Lower leg skin (tissue), 3 donors: Measurements from ENCODE around the gene GPR18.

Experiments used
- POLR2A ChIP-seq, 2 donors: fragments of 450-650 bp; IDR thresholded peaks; one replicate each; pipeline ENCODE4 v1.6.1; 2016 to 2017; ENCODE audit warnings: antibody characterized with exemption in 2 of 2, mild to moderate bottlenecking in 1 of 2, moderate library complexity in 1 of 2
- TF ChIP-seq, protein P1 (sequence below), 3 donors: fragments of 450-650 bp; IDR thresholded peaks; one replicate each; pipeline ENCODE4 v1.5.1; 2016; ENCODE audit warnings: antibody characterized with exemption in 3 of 3, mild to moderate bottlenecking in 3 of 3, moderate library complexity in 2 of 3

DNA sequence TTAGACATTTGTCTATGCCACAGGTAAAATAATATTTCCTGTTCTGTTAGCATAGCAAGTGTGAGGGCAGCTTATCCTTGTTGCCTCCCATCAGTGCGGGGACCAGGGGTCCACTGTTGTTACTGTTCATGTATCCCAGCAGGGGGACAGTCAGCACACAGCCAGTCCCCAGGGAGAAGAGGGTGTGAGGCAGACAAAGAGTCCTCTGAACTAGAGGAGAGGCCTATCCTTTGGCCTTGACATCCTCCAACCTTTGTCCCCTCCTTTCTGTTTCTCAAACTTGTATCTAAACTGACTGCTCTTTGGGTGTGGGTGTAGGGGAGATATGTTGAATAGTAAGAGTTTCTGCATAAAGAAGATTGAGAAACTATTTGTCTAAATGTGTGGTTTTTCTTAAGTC, 2.9 kb upstream of the GPR18 start:
- TF ChIP-seq, protein P1, sequence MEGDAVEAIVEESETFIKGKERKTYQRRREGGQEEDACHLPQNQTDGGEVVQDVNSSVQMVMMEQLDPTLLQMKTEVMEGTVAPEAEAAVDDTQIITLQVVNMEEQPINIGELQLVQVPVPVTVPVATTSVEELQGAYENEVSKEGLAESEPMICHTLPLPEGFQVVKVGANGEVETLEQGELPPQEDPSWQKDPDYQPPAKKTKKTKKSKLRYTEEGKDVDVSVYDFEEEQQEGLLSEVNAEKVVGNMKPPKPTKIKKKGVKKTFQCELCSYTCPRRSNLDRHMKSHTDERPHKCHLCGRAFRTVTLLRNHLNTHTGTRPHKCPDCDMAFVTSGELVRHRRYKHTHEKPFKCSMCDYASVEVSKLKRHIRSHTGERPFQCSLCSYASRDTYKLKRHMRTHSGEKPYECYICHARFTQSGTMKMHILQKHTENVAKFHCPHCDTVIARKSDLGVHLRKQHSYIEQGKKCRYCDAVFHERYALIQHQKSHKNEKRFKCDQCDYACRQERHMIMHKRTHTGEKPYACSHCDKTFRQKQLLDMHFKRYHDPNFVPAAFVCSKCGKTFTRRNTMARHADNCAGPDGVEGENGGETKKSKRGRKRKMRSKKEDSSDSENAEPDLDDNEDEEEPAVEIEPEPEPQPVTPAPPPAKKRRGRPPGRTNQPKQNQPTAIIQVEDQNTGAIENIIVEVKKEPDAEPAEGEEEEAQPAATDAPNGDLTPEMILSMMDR (IDR thresholded peaks at IDR 0.05): no peak
- no peak for TF ChIP-seq POLR2A (IDR thresholded peaks at IDR 0.05)
